ENCODE measurements around the gene DDC. TPM values are rescaled to one million over a fixed set of nuclear protein-coding genes. Genes with fewer than 3 reads are reported as not detected.
"Not testable (repeated sequence)": the region's sequence is repeated elsewhere in the genome, so short reads cannot be mapped to it uniquely, and the experiment has no call there.

DDC gene
- total RNA-seq, 1 donor from 2014 or later: 0.52 TPM

- Histone ChIP-seq H3K36me3 (ENCODE audit: control insufficient read depth in 3 of 3, insufficient read depth in 3 of 3, low read length in 3 of 3) (no peaks in the 10 kb centered on the region), H3K9ac (ENCODE audit: low read depth in 1 of 3, low read length in 3 of 3) (no peak overlapping the region), H3K27me3 (ENCODE audit: control insufficient read depth in 3 of 3, insufficient read depth in 3 of 3, low read length in 3 of 3) (peaks cover 0 to 12% (median 8%) of the 10 kb centered on the region in 3 donors), H3K4me1 (ENCODE audit: control insufficient read depth in 3 of 3, insufficient read depth in 3 of 3, low read length in 3 of 3) (peaks cover 0 to 2% (median 0%) of the 10 kb centered on the region in 3 donors), H3K27ac (ENCODE audit: low read depth, low read length) (no peak overlapping the region), H3K9me3 (ENCODE audit: control insufficient read depth in 3 of 3, low read length in 3 of 3) (no peaks in the 10 kb centered on the region), H3K4me3 (ENCODE audit: low read length in 3 of 3) (no peak overlapping the region)
These were observed 8.8 kb downstream of the DDC start for GRCh38 chr7:50556247-50556991.

GRCh38 chr7:50555594-50556140 is 9.5 kb downstream of the DDC start:
- Histone ChIP-seq H3K27ac (ENCODE audit: low read depth, low read length) (no peak overlapping the region), H3K36me3 (ENCODE audit: control insufficient read depth in 3 of 3, insufficient read depth in 3 of 3, low read length in 3 of 3) (no peaks in the 10 kb centered on the region), H3K4me1 (ENCODE audit: control insufficient read depth in 3 of 3, insufficient read depth in 3 of 3, low read length in 3 of 3) (peaks cover 0 to 2% (median 0%) of the 10 kb centered on the region in 3 donors)

GRCh38 chr7:50554431-50555322 is 10.5 kb downstream of the DDC start:
- Histone ChIP-seq H3K27me3 (ENCODE audit: control insufficient read depth in 3 of 3, insufficient read depth in 3 of 3, low read length in 3 of 3) (peaks cover 0 to 8% (median 6%) of the 10 kb centered on the region in 3 donors), H3K36me3 (ENCODE audit: control insufficient read depth in 3 of 3, insufficient read depth in 3 of 3, low read length in 3 of 3) (no peaks in the 10 kb centered on the region), H3K4me3 (ENCODE audit: low read length in 3 of 3) (no peak overlapping the region), H3K4me1 (ENCODE audit: control insufficient read depth in 3 of 3, insufficient read depth in 3 of 3, low read length in 3 of 3) (peaks cover 0 to 2% (median 0%) of the 10 kb centered on the region in 3 donors), H3K27ac (ENCODE audit: low read depth, low read length) (no peak overlapping the region), H3K9me3 (ENCODE audit: control insufficient read depth in 3 of 3, low read length in 3 of 3) (no peaks in the 10 kb centered on the region), H3K9ac (ENCODE audit: low read depth in 1 of 3, low read length in 3 of 3) (no peak overlapping the region)

More at GRCh38 chr7:50555594-50556140, 9.5 kb downstream of the DDC start:
- Histone ChIP-seq H3K4me3 (ENCODE audit: low read length in 3 of 3) (no peak overlapping the region), H3K9me3 (ENCODE audit: control insufficient read depth in 3 of 3, low read length in 3 of 3) (no peaks in the 10 kb centered on the region), H3K9ac (ENCODE audit: low read depth in 1 of 3, low read length in 3 of 3) (no peak overlapping the region), H3K27me3 (ENCODE audit: control insufficient read depth in 3 of 3, insufficient read depth in 3 of 3, low read length in 3 of 3) (peaks cover 0 to 9% (median 8%) of the 10 kb centered on the region in 3 donors)

- Histone ChIP-seq H3K9me3 (ENCODE audit: control insufficient read depth in 3 of 3, low read length in 3 of 3) (no peaks in the 10 kb centered on the region), H3K9ac (ENCODE audit: low read depth in 1 of 3, low read length in 3 of 3) (no peak overlapping the region), H3K4me1 (ENCODE audit: control insufficient read depth in 3 of 3, insufficient read depth in 3 of 3, low read length in 3 of 3) (peaks cover 0 to 2% (median 0%) of the 10 kb centered on the region in 3 donors), H3K27ac (ENCODE audit: low read depth, low read length) (no peak overlapping the region), H3K27me3 (ENCODE audit: control insufficient read depth in 3 of 3, insufficient read depth in 3 of 3, low read length in 3 of 3) (peaks cover 0 to 6% (median 5%) of the 10 kb centered on the region in 3 donors), H3K36me3 (ENCODE audit: control insufficient read depth in 3 of 3, insufficient read depth in 3 of 3, low read length in 3 of 3) (no peaks in the 10 kb centered on the region), H3K4me3 (ENCODE audit: low read length in 3 of 3) (no peak overlapping the region)
These were observed 11.2 kb downstream of the DDC start for GRCh38 chr7:50553973-50554372.

- H3K9ac ChIP-seq (ENCODE audit: low read depth in 1 of 3, low read length in 3 of 3): no peak overlapping the region
- no peak overlapping the region for H3K27ac ChIP-seq (ENCODE audit: low read depth, low read length)
- no peaks in the 10 kb centered on the region for H3K36me3 ChIP-seq (ENCODE audit: control insufficient read depth in 3 of 3, insufficient read depth in 3 of 3, low read length in 3 of 3)
- H3K9me3 ChIP-seq (ENCODE audit: control insufficient read depth in 3 of 3, low read length in 3 of 3): no peaks in the 10 kb centered on the region
- H3K4me1 ChIP-seq (ENCODE audit: control insufficient read depth in 3 of 3, insufficient read depth in 3 of 3, low read length in 3 of 3): peaks cover 0 to 2% (median 0%) of the 10 kb centered on the region in 3 donors
- no peaks in the 10 kb centered on the region for H3K27me3 ChIP-seq (ENCODE audit: control insufficient read depth in 3 of 3, insufficient read depth in 3 of 3, low read length in 3 of 3)
- no peak overlapping the region for H3K4me3 ChIP-seq (ENCODE audit: low read length in 3 of 3)
These were observed 12.3 kb downstream of the DDC start for GRCh38 chr7:50552921-50553320.

- Histone ChIP-seq H3K27me3 (ENCODE audit: control insufficient read depth in 3 of 3, insufficient read depth in 3 of 3, low read length in 3 of 3) (no peaks in the 10 kb centered on the region), H3K4me3 (ENCODE audit: low read length in 3 of 3) (no peak overlapping the region), H3K4me1 (ENCODE audit: control insufficient read depth in 3 of 3, insufficient read depth in 3 of 3, low read length in 3 of 3) (peaks cover 0 to 2% (median 0%) of the 10 kb centered on the region in 3 donors), H3K9ac (ENCODE audit: low read depth in 1 of 3, low read length in 3 of 3) (no peak overlapping the region), H3K36me3 (ENCODE audit: control insufficient read depth in 3 of 3, insufficient read depth in 3 of 3, low read length in 3 of 3) (no peaks in the 10 kb centered on the region), H3K27ac (ENCODE audit: low read depth, low read length) (no peak overlapping the region), H3K9me3 (ENCODE audit: control insufficient read depth in 3 of 3, low read length in 3 of 3) (no peaks in the 10 kb centered on the region)
These were observed 13.1 kb downstream of the DDC start for GRCh38 chr7:50552139-50552538.

- H3K4me1 ChIP-seq (ENCODE audit: control insufficient read depth in 3 of 3, insufficient read depth in 3 of 3, low read length in 3 of 3); H3K36me3 ChIP-seq (ENCODE audit: control insufficient read depth in 3 of 3, insufficient read depth in 3 of 3, low read length in 3 of 3); H3K4me3 ChIP-seq (ENCODE audit: low read length in 3 of 3); H3K27ac ChIP-seq (ENCODE audit: low read depth, low read length); H3K9me3 ChIP-seq (ENCODE audit: control insufficient read depth in 3 of 3, low read length in 3 of 3); H3K9ac ChIP-seq (ENCODE audit: low read depth in 1 of 3, low read length in 3 of 3); H3K27me3 ChIP-seq (ENCODE audit: control insufficient read depth in 3 of 3, insufficient read depth in 3 of 3, low read length in 3 of 3): not testable (repeated sequence)
These were observed 19.6 kb downstream of the DDC start for GRCh38 chr7:50545613-50546012.

GRCh38 chr7:50544992-50545391 is 20.2 kb downstream of the DDC start:
- Histone ChIP-seq H3K9me3 (ENCODE audit: control insufficient read depth in 3 of 3, low read length in 3 of 3) (no peaks in the 10 kb centered on the region), H3K27me3 (ENCODE audit: control insufficient read depth in 3 of 3, insufficient read depth in 3 of 3, low read length in 3 of 3) (no peaks in the 10 kb centered on the region), H3K4me3 (ENCODE audit: low read length in 3 of 3) (no peak overlapping the region), H3K27ac (ENCODE audit: low read depth, low read length) (no peak overlapping the region), H3K36me3 (ENCODE audit: control insufficient read depth in 3 of 3, insufficient read depth in 3 of 3, low read length in 3 of 3) (no peaks in the 10 kb centered on the region), H3K4me1 (ENCODE audit: control insufficient read depth in 3 of 3, insufficient read depth in 3 of 3, low read length in 3 of 3) (no peaks in the 10 kb centered on the region), H3K9ac (ENCODE audit: low read depth in 1 of 3, low read length in 3 of 3) (no peak overlapping the region)

GRCh38 chr7:50543776-50544442 is 21.3 kb downstream of the DDC start:
- Histone ChIP-seq H3K9me3 (ENCODE audit: control insufficient read depth in 3 of 3, low read length in 3 of 3) (no peaks in the 10 kb centered on the region), H3K36me3 (ENCODE audit: control insufficient read depth in 3 of 3, insufficient read depth in 3 of 3, low read length in 3 of 3) (no peaks in the 10 kb centered on the region), H3K9ac (ENCODE audit: low read depth in 1 of 3, low read length in 3 of 3) (no peak overlapping the region), H3K27me3 (ENCODE audit: control insufficient read depth in 3 of 3, insufficient read depth in 3 of 3, low read length in 3 of 3) (no peaks in the 10 kb centered on the region), H3K4me3 (ENCODE audit: low read length in 3 of 3) (no peak overlapping the region), H3K27ac (ENCODE audit: low read depth, low read length) (no peak overlapping the region), H3K4me1 (ENCODE audit: control insufficient read depth in 3 of 3, insufficient read depth in 3 of 3, low read length in 3 of 3) (no peaks in the 10 kb centered on the region)

All from skeletal muscle tissue (tissue), 4 donors.